ENCODE results near the gene FBXL16.

Gene FBXL16

GRCh38 chr16:648781-649589 lies 56.6 kb downstream of the FBXL16 start, which contains the start of gene WDR90:
TSS of gene WDR90 (plus strand) at chr16:649365. CDS start at chr16:649417, 52 bp downstream.
- peak; percentile 100 for DNase-seq (ENCODE audit: insufficient read length, low spot score)
- TF ChIP-seq CTCF (IDR thresholded peaks at IDR 0.05; ENCODE audit: insufficient read depth, missing control alignments), result no peak
- FAIRE-seq, result no peak

GRCh38 chr16:648071-648780 lies 57.4 kb downstream of the FBXL16 start:
- no peak for FAIRE-seq
- peak; percentile 90 for DNase-seq (ENCODE audit: insufficient read length, low spot score)
- peak; percentile 66 for TF ChIP-seq CTCF (IDR thresholded peaks at IDR 0.05; ENCODE audit: insufficient read depth, missing control alignments)

- FAIRE-seq, result no peak
- no peak for TF ChIP-seq CTCF (IDR thresholded peaks at IDR 0.05; ENCODE audit: insufficient read depth, missing control alignments)
- no peak for DNase-seq (ENCODE audit: insufficient read length, low spot score)
Observed at GRCh38 chr16:647173-647902, 58.3 kb downstream of the FBXL16 start.

- FAIRE-seq (no peak), DNase-seq (ENCODE audit: insufficient read length, low spot score) (no peak)
- no peak for TF ChIP-seq CTCF (IDR thresholded peaks at IDR 0.05; ENCODE audit: insufficient read depth, missing control alignments)
Observed at GRCh38 chr16:646679-647172, 58.9 kb downstream of the FBXL16 start.

GRCh38 chr16:645852-646678 lies 59.5 kb downstream of the FBXL16 start:
- FAIRE-seq (no peak), DNase-seq (ENCODE audit: insufficient read length, low spot score) (no peak)
- TF ChIP-seq CTCF (IDR thresholded peaks at IDR 0.05; ENCODE audit: insufficient read depth, missing control alignments), result no peak

- TF ChIP-seq CTCF (IDR thresholded peaks at IDR 0.05; ENCODE audit: insufficient read depth, missing control alignments), result no peak
- no peak for FAIRE-seq
- DNase-seq (ENCODE audit: insufficient read length, low spot score), result no peak
Observed at GRCh38 chr16:644556-644955, 61.0 kb downstream of the FBXL16 start.

Measured in D721Med (cell line).